GM12878 (cell line): ENCODE results near the gene WDR64. TPM values are rescaled to one million over a fixed set of nuclear protein-coding genes. Genes with fewer than 3 reads are reported as not detected.
A peak's percentile ranks its signal among the peaks of the same experiment; 100 is the strongest.

Experiments
- BCL11A ChIP-seq: IDR thresholded peaks from 2 replicates; pipeline ENCODE4 v1.6.1; 2011; ENCODE audit warnings: low read depth, low read length
- BHLHE40 ChIP-seq, 2 experiments: fragments of 450-650 bp in 1 of 2; IDR thresholded peaks; 2 replicates each; pipeline ENCODE4 v1.6.1; 2011 to 2017; ENCODE audit warnings: low read depth in 2 of 2, borderline replicate concordance in 1 of 2, improper control_type of control experiment in 1 of 2, low read length in 1 of 2, mild to moderate bottlenecking in 1 of 2
- CREM ChIP-seq: IDR thresholded peaks from 2 replicates; pipeline ENCODE4 v1.6.1; 2014; ENCODE audit warnings: antibody characterized with exemption, low read depth
- CTCF ChIP-seq, 3 experiments: IDR thresholded peaks in 2 of 3; conservative IDR thresholded peaks in 1 of 3; 2 replicates each; pipeline ENCODE4 v1.5.1; 2011; ENCODE audit warnings: low read depth in 3 of 3, low read length in 3 of 3, mild to moderate bottlenecking in 3 of 3, control low read depth in 2 of 3, moderate library complexity in 2 of 3, inconsistent platforms in 1 of 3, mixed read lengths in 1 of 3; ENCODE audit not compliant: control insufficient read depth in 2 of 3, insufficient read depth in 1 of 3; ENCODE audit errors: extremely low read depth in 1 of 3
- DPF2 ChIP-seq: fragments of 450-650 bp; IDR thresholded peaks from 2 replicates; pipeline ENCODE4 v1.6.1; 2017; ENCODE audit warnings: mild to moderate bottlenecking
- EED ChIP-seq: sonication (generic); IDR thresholded peaks from 2 replicates; pipeline ENCODE4 v1.6.1; 2016; ENCODE audit warnings: antibody characterized with exemption, low read depth
- FOXK2 ChIP-seq: fragments of 450-650 bp; IDR thresholded peaks from 2 replicates; pipeline ENCODE4 v1.6.1; 2017; ENCODE audit warnings: mild to moderate bottlenecking, moderate library complexity
- GATAD2B ChIP-seq: fragments of 450-650 bp; conservative IDR thresholded peaks from 2 replicates; pipeline ENCODE4 v1.6.1; 2017; ENCODE audit warnings: low read depth, mild to moderate bottlenecking, moderate library complexity
- HDAC2 ChIP-seq: fragments of 200-600 bp; sonication (generic); IDR thresholded peaks from 2 replicates; pipeline ENCODE4 v1.6.1; 2017
- NBN ChIP-seq: fragments of 450-650 bp; IDR thresholded peaks from 2 replicates; pipeline ENCODE4 v1.6.1; 2016
- NKRF ChIP-seq: fragments of 450-650 bp; conservative IDR thresholded peaks from 2 replicates; pipeline ENCODE4 v1.6.1; 2017; ENCODE audit warnings: mild to moderate bottlenecking, moderate library complexity
- NR2C1 ChIP-seq: fragments of 450-650 bp; IDR thresholded peaks from 2 replicates; pipeline ENCODE4 v1.6.1; 2017; ENCODE audit warnings: antibody characterized with exemption, mild to moderate bottlenecking, moderate library complexity
- RELA ChIP-seq: fragments of 450-650 bp; IDR thresholded peaks from 2 replicates; pipeline ENCODE4 v1.8.0; 2014; ENCODE audit warnings: borderline replicate concordance; ENCODE audit not compliant: partially characterized antibody
- REST ChIP-seq: IDR thresholded peaks from 2 replicates; pipeline ENCODE4 v1.6.1; 2012; ENCODE audit warnings: mild to moderate bottlenecking, low read depth, low read length
- SMC3 ChIP-seq: IDR thresholded peaks from 2 replicates; pipeline ENCODE4 v1.6.1; 2011; ENCODE audit warnings: low read length, improper control_type of control experiment, borderline replicate concordance
- SREBF1 ChIP-seq: IDR thresholded peaks from 2 replicates; pipeline ENCODE4 v1.6.1; 2012; ENCODE audit warnings: mild to moderate bottlenecking, low read length
- TCF7 ChIP-seq: IDR thresholded peaks from 2 replicates; pipeline ENCODE4 v1.6.1; 2014; ENCODE audit warnings: antibody characterized with exemption, borderline replicate concordance
- WRNIP1 ChIP-seq: IDR thresholded peaks from 2 replicates; pipeline ENCODE4 v1.6.1; 2011; ENCODE audit warnings: low read depth, low read length, improper control_type of control experiment, borderline replicate concordance
- YY1 ChIP-seq: IDR thresholded peaks from 2 replicates; pipeline ENCODE4 v1.6.1; 2011; ENCODE audit warnings: low read depth, mild to moderate bottlenecking, low read length
- polyA plus RNA-seq, 11 experiments: library from polyadenylated mRNA; depleted of rRNA in 4 of 11; unstranded in 6 of 11; stranded (reverse) in 5 of 11; fragments of >200 nt; fragmentation: Nextera tagmentation in 4 of 11; fragmentation: Illumina TruSeq in 1 of 11; extraction: Ambion mirVana in 4 of 11; extraction: Trizol in 1 of 11; gene quantifications; 1 replicate in 1 of 11; 2 replicates in 10 of 11; pipeline versions ENCODE4 v1.2.1 to v1.2.3, GENCODE V29; 2011 to 2016; ENCODE audit warnings: inconsistent platforms in 2 of 11, missing spikeins in 2 of 11, low read depth in 1 of 11
- total RNA-seq, 4 experiments: library from RNA; depleted of rRNA in 3 of 4; stranded (reverse); fragments of >200 nt in 3 of 4; fragmentation: Illumina TruSeq in 1 of 4; extraction: Trizol in 1 of 4; gene quantifications; 2 replicates each; pipeline versions ENCODE4 v1.2.1 to v1.2.3, GENCODE V29; 2013 to 2021
- TF ChIP-seq, protein P1 (sequence below): fragments of 450-650 bp; IDR thresholded peaks from 2 replicates; pipeline ENCODE4 v1.6.1; 2018; ENCODE audit warnings: mild to moderate bottlenecking, low read depth, moderate library complexity; ENCODE audit not compliant: partially characterized antibody

Gene WDR64
- total and polyA plus RNA-seq, 10 of the 15 experiments (the other 5 are each of a cell fraction or from before 2014, with no cell fraction given), result 0.01 TPM; not detected in 9

GRCh38 chr1:241847796-241848685 is 196.0 kb downstream of the WDR64 start, which contains the start of gene EXO1 (continued):
- no peak for TF ChIP-seq REST
- TF ChIP-seq EED, result no peak
- TF ChIP-seq SREBF1, result peak; percentile 70
- peak; percentile 53 for TF ChIP-seq FOXK2
- peak; percentile 100 for TF ChIP-seq NKRF
- no peak for TF ChIP-seq BCL11A
- TF ChIP-seq GATAD2B, result peak; percentile 75
- TF ChIP-seq, protein P1, sequence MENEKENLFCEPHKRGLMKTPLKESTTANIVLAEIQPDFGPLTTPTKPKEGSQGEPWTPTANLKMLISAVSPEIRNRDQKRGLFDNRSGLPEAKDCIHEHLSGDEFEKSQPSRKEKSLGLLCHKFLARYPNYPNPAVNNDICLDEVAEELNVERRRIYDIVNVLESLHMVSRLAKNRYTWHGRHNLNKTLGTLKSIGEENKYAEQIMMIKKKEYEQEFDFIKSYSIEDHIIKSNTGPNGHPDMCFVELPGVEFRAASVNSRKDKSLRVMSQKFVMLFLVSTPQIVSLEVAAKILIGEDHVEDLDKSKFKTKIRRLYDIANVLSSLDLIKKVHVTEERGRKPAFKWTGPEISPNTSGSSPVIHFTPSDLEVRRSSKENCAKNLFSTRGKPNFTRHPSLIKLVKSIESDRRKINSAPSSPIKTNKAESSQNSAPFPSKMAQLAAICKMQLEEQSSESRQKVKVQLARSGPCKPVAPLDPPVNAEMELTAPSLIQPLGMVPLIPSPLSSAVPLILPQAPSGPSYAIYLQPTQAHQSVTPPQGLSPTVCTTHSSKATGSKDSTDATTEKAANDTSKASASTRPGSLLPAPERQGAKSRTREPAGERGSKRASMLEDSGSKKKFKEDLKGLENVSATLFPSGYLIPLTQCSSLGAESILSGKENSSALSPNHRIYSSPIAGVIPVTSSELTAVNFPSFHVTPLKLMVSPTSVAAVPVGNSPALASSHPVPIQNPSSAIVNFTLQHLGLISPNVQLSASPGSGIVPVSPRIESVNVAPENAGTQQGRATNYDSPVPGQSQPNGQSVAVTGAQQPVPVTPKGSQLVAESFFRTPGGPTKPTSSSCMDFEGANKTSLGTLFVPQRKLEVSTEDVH, result peak; percentile 97
- peak; percentile 87; the same call in 1 of the 2 replicates for TF ChIP-seq HDAC2
- peak; percentile 55 to 65 (median 57) for TF ChIP-seq CTCF (IDR thresholded peaks at IDR 0.05 in 2 of 3, conservative IDR thresholded peaks at IDR 0.05 in 1 of 3; ENCODE audit: control insufficient read depth in 2 of 3, extremely low read depth in 1 of 3, insufficient read depth in 1 of 3, low read depth in 3 of 3, low read length in 3 of 3)
- peak; percentile 75 for TF ChIP-seq RELA
- TF ChIP-seq WRNIP1, result no peak
- no peak for TF ChIP-seq TCF7
- peak; percentile 45 for TF ChIP-seq NR2C1
- TF ChIP-seq SMC3, result peak; percentile 39; the same call in 1 of the 2 replicates
- TF ChIP-seq DPF2, result peak; percentile 35; the same call in 1 of the 2 replicates
- TF ChIP-seq BHLHE40 (IDR thresholded peaks at IDR 0.05; ENCODE audit: borderline replicate concordance in 1 of 2, low read depth in 2 of 2, low read length in 1 of 2), result peak in 1 of 2 experiments; percentile 13; a peak in 1 of 4 replicates
- peak; percentile 89 for TF ChIP-seq YY1
- TF ChIP-seq NBN, result peak; percentile 95
- peak; percentile 95 for TF ChIP-seq CREM
